ENCODE results near the gene JMJD6.

Gene JMJD6

DNA sequence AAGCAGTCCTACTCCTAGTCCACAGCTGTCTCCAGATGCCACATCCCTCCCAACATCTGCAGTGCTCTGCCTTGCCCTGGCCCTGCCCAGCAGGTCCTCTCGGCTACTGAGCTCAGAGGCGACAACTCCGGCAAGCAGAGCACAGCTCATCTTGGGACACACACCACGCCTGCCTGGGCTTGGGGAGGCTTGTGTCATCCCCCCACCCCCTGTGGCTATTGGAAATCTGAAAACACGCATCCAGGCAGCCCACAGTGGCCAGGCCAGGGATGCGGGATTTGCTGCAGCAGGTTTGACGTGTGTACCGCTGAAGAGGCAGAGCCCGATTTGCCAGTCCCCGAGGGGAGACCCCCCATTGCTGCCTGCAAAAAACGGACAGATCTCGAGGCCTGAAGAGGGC lies 41.0 kb downstream of the JMJD6 start:
- TF ChIP-seq CTCF (IDR thresholded peaks at IDR 0.05; ENCODE audit: control insufficient read depth, extremely low read depth, insufficient read depth) = no peak
- H3K4me3 ChIP-seq (ENCODE audit: low read depth, low read length) = no peak overlapping the region
- no peak for DNase-seq (ENCODE audit: low read depth)

DNA sequence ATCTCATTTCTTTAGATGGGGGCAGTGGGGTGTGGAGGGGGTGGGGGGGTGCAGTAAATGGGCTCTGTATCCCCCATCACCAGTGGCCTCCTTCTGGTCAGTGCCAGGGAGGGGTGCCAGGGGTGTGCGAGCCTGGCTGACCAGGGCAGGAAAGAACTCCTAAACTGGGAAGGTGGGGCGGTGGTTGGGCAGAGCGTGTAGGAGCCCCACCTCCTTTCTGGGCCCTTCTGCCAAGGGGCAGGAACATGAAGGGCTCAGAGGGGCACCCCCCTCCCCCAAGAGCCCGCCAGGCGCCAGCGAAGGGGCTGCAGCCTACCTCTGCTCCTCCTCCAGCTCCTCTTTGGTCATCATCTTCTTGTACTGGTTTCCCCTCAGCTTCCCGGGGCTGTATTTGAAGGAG lies 41.6 kb downstream of the JMJD6 start:
- no peak overlapping the region for H3K4me3 ChIP-seq (ENCODE audit: low read depth, low read length)
- no peak for TF ChIP-seq CTCF (IDR thresholded peaks at IDR 0.05; ENCODE audit: control insufficient read depth, extremely low read depth, insufficient read depth)
- DNase-seq (ENCODE audit: low read depth) = no peak

GRCh38 chr17:76683921-76684745 lies 42.3 kb downstream of the JMJD6 start:
- no peak for TF ChIP-seq CTCF (IDR thresholded peaks at IDR 0.05; ENCODE audit: control insufficient read depth, extremely low read depth, insufficient read depth)
- H3K4me3 ChIP-seq (ENCODE audit: low read depth, low read length) = no peak overlapping the region
- no peak for DNase-seq (ENCODE audit: low read depth)

DNA sequence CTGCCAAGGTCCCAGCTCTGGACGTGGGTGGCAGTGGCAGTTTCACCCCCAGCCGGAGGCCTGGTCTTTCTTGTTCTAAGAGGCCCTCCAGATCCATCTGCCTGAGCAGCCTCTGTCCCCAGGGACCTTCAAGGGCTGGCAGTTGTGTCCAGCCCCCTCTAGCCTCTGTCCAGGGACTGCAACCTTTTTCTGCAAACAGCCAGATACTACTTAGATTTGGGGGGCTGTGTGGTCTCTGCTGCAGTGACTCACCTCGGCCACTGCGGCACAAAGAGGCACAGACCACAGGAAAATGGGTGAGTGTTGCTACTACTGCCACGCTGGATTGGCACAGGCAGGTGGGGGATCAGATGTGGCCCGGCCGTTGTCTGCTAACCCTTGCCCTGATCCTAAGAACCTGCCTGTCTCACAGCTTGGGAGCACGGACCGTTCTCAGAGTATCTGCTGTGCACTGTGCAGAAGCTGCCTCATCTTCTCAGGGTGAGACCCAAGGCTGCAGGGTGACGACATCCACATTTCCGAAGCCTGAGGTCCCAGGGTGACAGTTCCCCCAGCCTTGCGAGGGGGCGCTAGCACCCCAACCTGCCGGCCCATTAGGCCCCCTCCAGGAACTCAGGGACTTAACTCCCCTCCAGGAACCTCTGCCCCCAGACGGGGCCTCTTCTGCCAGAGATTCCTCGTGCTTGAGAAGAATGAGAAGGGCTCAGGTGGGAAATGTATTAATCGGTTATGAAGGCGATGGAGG lies 43.2 kb downstream of the JMJD6 start:
- no peak for DNase-seq (ENCODE audit: low read depth)

DNA sequence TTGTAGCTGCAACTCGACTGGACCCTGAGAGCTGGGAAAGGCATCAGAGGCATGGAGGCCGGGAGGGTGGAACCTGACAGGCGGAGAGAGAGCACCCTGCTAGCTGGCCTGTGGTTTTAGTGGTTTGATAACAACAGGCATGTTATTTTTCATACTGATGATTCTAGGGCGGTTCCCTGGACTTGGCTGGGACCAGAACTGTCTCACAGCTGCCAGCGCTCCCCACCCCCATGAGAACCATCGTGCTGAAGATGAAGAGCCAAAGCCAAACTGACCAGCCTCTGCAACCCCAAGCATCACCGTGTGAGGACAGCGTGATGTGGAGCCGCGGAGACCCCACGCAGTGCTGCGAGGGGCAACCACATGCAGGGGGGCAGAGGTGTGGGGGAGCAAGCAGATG lies 44.1 kb downstream of the JMJD6 start:
- H3K4me3 ChIP-seq (ENCODE audit: low read depth, low read length) = no peak overlapping the region
- no peak for TF ChIP-seq CTCF (IDR thresholded peaks at IDR 0.05; ENCODE audit: control insufficient read depth, extremely low read depth, insufficient read depth)
- DNase-seq (ENCODE audit: low read depth) = no peak

More for the DNA sequence above, 43.2 kb downstream of the JMJD6 start:
- no peak for TF ChIP-seq CTCF (IDR thresholded peaks at IDR 0.05; ENCODE audit: control insufficient read depth, extremely low read depth, insufficient read depth)
- no peak overlapping the region for H3K4me3 ChIP-seq (ENCODE audit: low read depth, low read length)

DNA sequence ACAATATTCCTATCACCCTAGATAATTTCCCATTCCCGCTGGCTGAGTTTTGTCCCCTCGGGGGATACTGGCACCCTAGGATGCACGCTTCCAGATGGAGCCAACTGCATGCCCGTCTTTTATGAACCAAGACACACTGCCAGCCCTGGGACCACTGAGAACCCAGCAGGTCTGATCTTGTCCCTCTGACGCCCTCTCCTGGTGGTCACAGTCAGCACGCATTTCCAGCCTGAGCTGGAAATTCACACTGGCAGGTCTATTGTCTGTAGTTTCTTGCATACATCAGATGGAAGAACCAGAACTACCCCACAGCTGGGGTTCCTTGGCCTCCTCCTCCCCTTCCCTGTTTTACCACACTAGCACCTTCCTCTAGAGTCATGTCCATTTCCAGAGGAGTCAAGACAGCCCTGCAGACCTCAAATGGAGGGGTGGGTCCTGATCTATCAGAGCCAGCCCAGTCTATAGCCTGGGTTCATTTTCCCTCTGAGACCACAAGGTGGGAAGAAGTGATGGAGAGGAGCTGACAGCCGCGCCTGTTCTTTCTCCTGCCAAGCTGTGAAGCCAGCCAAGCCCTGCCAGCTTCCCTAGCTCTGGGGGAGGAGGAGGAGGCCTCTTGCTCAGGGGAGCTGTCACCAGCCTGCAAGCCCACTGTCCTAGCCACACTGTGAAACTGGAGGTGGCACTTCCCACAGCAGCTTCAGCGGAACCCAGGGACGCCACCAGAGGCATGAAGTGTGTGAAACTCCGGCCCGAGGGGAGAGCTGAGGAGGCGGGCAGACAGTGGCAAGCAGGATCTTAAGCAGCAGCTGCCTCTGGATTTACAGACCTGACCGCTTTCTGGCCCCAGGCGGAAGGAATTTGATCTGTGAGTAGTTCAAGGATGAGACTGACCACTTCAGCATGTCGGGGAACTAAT lies 44.9 kb downstream of the JMJD6 start:
- H3K4me3 ChIP-seq (ENCODE audit: low read depth, low read length) = no peak overlapping the region
- TF ChIP-seq CTCF (IDR thresholded peaks at IDR 0.05; ENCODE audit: control insufficient read depth, extremely low read depth, insufficient read depth) = peak; percentile 79

More for the DNA sequence above, 44.9 kb downstream of the JMJD6 start:
- no peak for DNase-seq (ENCODE audit: low read depth)

All from LNCaP clone FGC (cell line).